A549 treated with GW870086 at 1 μM for 4 hours (cell line): ENCODE results near the gene PDIA2. TPM values are rescaled to one million over a fixed set of nuclear protein-coding genes. Genes with fewer than 3 reads are reported as not detected.

ENCODE experiments used
- total RNA-seq: library from RNA; stranded (reverse); fragments of 200-300 nt; extraction: Qiagen RNA extraction; gene quantifications from 5 replicates; pipeline ENCODE4 v1.2.3, GENCODE V29; 2022; ENCODE audit warnings: low read depth

PDIA2 gene
- total RNA-seq, result 0.18 to 0.51 TPM (median 0.44 TPM) in 5 replicates

DNA sequence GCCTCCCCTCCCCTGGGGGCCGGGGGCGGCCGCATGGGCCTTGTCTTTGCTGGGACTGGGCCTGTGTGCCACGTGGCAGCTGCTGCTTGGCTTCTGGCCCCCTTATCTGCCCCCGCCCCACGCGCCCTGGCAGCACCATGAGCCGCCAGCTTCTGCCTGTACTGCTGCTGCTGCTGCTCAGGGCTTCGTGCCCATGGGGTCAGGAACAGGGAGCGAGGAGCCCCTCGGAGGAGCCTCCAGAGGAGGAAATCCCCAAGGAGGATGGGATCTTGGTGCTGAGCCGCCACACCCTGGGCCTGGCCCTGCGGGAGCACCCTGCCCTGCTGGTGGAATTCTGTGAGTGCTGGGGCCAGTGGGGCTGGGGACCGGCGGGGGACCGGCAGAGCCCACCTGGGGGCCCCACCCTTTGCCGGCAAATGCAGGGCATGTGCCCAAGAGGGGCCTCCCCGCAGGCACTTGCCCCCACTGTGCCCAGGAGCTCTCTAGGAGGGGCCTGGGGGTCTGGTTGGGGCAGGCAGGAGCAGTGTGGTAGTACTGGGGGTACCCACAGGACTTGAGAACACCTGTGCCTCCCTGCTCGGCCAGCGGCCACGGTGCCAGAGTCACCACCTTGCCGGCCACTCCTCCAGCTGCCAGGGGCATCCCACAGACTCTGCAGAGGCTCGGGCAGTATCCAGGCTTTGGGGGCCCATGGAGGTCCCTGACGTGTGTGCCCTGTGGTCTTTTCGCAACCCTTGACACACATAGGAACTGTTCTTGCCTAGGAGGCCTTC, at the start of gene PDIA2:
TSS of gene PDIA2 (plus strand) at position 132 of the 773 bp plus-strand sequence. CDS start at position 138, 6 bp downstream.

GRCh38 chr16:234468-235305, 48.3 kb upstream of the PDIA2 start, which contains the start of gene FAM234A:
TSS of gene FAM234A (plus strand) at chr16:234821. CDS start at chr16:254414, 19,593 bp downstream.

DNA sequence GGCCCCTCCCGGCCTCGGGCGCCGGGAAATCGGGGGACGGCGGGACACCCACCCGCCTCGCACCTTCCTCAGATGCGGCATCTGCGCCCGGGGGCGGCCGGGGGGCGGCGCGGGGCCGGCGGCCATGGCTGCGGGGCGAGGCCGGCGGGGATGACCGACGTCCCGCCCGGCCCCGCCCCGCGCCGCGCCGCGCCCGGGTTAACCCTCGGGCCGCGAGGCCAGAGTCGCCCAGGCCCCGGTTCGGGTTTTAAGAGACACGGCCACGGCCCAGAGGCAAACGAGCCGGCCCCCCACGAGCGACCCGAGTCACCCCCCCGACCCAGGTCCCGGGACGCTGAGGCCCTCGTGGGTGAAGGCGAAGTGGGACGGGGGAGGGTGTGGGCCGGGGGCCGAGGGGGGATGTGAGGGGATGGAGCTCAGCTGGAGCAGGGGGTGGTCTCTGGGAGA, 7.2 kb upstream of the PDIA2 start, which contains the start of gene RGS11:
TSS of gene RGS11 (minus strand) at position 159 of the 447 bp plus-strand sequence. CDS start at position 126, 33 bp downstream.

DNA sequence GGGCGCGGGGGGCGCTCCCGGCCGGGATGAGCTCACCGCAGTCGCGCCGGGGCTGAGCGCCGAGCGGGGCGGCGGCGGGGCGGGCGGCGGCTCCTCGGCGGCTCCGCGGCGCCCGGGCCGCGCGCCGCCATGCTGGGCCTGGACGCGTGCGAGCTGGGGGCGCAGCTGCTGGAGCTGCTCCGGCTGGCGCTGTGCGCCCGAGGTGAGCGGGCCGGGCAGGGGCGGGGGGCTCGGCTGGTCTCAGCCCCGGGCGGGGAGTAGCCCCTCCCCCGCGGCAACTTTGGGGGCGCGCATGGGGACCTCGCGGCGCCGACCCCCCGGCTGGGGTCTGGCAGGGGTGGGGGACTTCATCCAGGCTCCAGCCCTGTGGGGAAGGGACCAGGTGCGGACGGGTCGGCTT, 2.4 kb upstream of the PDIA2 start, which contains the start of gene ARHGDIG:
TSS of gene ARHGDIG (plus strand) at position 40 of the 400 bp plus-strand sequence. CDS start at position 130, 90 bp downstream.

Other genes with a start within 250 kb of the PDIA2 start
- 33.2 to 39.5 TPM (median 36.1 TPM) in 5 replicates for gene POLR3K, start 229.6 kb upstream of the PDIA2 start, total RNA-seq
- gene SNRNP25, start 229.3 kb upstream of the PDIA2 start, total RNA-seq, result 60.1 to 79.1 TPM (median 71.3 TPM) in 5 replicates
- gene RHBDF1, start 210.5 kb upstream of the PDIA2 start, total RNA-seq, result 21.0 to 29.2 TPM (median 26.3 TPM) in 5 replicates
- gene MPG, start 204.9 kb upstream of the PDIA2 start, total RNA-seq, result 60.5 to 76.5 TPM (median 71.6 TPM) in 5 replicates
- gene NPRL3, start 144.5 kb upstream of the PDIA2 start, total RNA-seq, result 21.2 to 28.4 TPM (median 26.7 TPM) in 5 replicates
- gene HBZ, start 130.5 kb upstream of the PDIA2 start, total RNA-seq, result not detected in 5 replicates
- not detected in 5 replicates for gene HBM, start 117.2 kb upstream of the PDIA2 start, total RNA-seq
- 0.63 to 1.4 TPM in 2 of 5 replicates, not detected in the others for gene HBA2, start 110.3 kb upstream of the PDIA2 start, total RNA-seq
- 0.48 to 2.0 TPM (median 1.4 TPM) in 5 replicates for gene HBA1, start 106.5 kb upstream of the PDIA2 start, total RNA-seq
- gene HBQ1, start 102.7 kb upstream of the PDIA2 start, total RNA-seq, result 6.0 to 9.4 TPM (median 6.9 TPM) in 5 replicates
- gene LUC7L, start 53.7 kb upstream of the PDIA2 start, total RNA-seq, result 41.6 to 48.8 TPM (median 45.7 TPM) in 5 replicates
- 40.6 to 50.1 TPM (median 47.8 TPM) in 5 replicates for gene FAM234A, start 48.3 kb upstream of the PDIA2 start, total RNA-seq
- 3.9 to 5.5 TPM (median 5.0 TPM) in 5 replicates for gene RGS11, start 7.2 kb upstream of the PDIA2 start, total RNA-seq
- 1.7 to 3.2 TPM (median 2.5 TPM) in 5 replicates for gene ARHGDIG, start 2.6 kb upstream of the PDIA2 start, total RNA-seq
- 27.7 to 34.1 TPM (median 31.6 TPM) in 5 replicates for gene AXIN1, start 69.6 kb downstream of the PDIA2 start, total RNA-seq
- gene MRPL28, start 87.4 kb downstream of the PDIA2 start, total RNA-seq, result 114 to 136 TPM (median 133 TPM) in 5 replicates
- 26.6 to 39.6 TPM (median 35.5 TPM) in 5 replicates for gene PGAP6, start 98.8 kb downstream of the PDIA2 start, total RNA-seq
- gene NME4, start 114.0 kb downstream of the PDIA2 start, total RNA-seq, result 291 to 435 TPM (median 419 TPM) in 5 replicates
- gene DECR2, start 118.7 kb downstream of the PDIA2 start, total RNA-seq, result 21.2 to 29.8 TPM (median 27.7 TPM) in 5 replicates
- gene RAB11FIP3, start 142.5 kb downstream of the PDIA2 start, total RNA-seq, result 24.0 to 30.6 TPM (median 26.9 TPM) in 5 replicates
- 44.2 to 76.6 TPM (median 71.4 TPM) in 5 replicates for gene CAPN15, start 244.5 kb downstream of the PDIA2 start, total RNA-seq